Measurements from ENCODE around the gene CEBPA. TPM values are rescaled to one million over a fixed set of nuclear protein-coding genes. Genes with fewer than 3 reads are reported as not detected.
A peak's percentile ranks its signal among the peaks of the same experiment; 100 is the strongest.

The CEBPA gene
- total RNA-seq, 2 donors from 2014 or later, result 67.1 to 76.4 TPM

- H3K9ac ChIP-seq (ENCODE audit: low read depth in 2 of 2, low read length in 2 of 2), result peak overlapping the region; percentile 55 to 77
- H3K9me3 ChIP-seq, result no peaks in the 10 kb centered on the region
- DNase-seq, result no peak
- peak overlapping the region; percentile 60 for H3K4me3 ChIP-seq
- no peaks in the 10 kb centered on the region for H3K4me1 ChIP-seq
- intact Hi-C loops (cut with DNase I), result loop anchor here (10.0 kb wide), 1 partner anchor 103 kb away; no protein-coding TSS in a partner anchor
- H3K27ac ChIP-seq, result peak overlapping the region; percentile 69
- no peaks in the 10 kb centered on the region for H3K27me3 ChIP-seq
- TF ChIP-seq, protein P1, sequence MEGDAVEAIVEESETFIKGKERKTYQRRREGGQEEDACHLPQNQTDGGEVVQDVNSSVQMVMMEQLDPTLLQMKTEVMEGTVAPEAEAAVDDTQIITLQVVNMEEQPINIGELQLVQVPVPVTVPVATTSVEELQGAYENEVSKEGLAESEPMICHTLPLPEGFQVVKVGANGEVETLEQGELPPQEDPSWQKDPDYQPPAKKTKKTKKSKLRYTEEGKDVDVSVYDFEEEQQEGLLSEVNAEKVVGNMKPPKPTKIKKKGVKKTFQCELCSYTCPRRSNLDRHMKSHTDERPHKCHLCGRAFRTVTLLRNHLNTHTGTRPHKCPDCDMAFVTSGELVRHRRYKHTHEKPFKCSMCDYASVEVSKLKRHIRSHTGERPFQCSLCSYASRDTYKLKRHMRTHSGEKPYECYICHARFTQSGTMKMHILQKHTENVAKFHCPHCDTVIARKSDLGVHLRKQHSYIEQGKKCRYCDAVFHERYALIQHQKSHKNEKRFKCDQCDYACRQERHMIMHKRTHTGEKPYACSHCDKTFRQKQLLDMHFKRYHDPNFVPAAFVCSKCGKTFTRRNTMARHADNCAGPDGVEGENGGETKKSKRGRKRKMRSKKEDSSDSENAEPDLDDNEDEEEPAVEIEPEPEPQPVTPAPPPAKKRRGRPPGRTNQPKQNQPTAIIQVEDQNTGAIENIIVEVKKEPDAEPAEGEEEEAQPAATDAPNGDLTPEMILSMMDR (IDR thresholded peaks at IDR 0.05), result no peak
- H3K36me3 ChIP-seq, result no peaks in the 10 kb centered on the region
Measured at GRCh38 chr19:33301900-33302174, 497 bp downstream of the CEBPA start.

DNA sequence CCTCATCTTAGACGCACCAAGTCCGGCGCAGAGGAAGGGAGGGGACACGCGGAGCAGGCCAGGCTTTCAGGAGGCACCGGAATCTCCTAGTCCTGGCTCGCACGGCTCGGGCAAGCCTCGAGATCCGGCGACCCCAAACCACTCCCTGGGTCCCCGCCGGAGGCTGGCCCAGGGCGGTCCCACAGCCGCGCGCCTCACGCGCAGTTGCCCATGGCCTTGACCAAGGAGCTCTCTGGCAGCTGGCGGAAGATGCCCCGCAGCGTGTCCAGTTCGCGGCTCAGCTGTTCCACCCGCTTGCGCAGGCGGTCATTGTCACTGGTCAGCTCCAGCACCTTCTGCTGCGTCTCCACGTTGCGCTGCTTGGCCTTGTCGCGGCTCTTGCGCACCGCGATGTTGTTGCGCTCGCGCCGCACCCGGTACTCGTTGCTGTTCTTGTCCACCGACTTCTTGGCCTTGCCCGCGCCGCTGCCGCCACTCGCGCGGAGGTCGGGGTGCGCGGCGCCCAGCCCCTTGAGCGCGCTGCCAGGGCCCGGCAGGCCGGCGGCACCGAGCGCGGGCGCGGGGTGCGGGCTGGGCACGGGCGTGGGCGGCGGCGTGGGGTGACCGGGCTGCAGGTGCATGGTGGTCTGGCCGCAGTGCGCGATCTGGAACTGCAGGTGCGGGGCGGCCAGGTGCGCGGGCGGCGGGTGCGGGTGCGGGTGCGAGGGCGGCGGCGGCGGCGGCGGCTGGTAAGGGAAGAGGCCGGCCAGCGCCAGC, 1.0 kb downstream of the CEBPA start:
- no peaks in the 10 kb centered on the region for H3K27me3 ChIP-seq
- peak overlapping the region; percentile 60 for H3K4me3 ChIP-seq
- no peaks in the 10 kb centered on the region for H3K4me1 ChIP-seq
- DNase-seq, result no peak
- no peaks in the 10 kb centered on the region for H3K9me3 ChIP-seq
- no peak overlapping the region for H3K27ac ChIP-seq
- H3K36me3 ChIP-seq, result no peaks in the 10 kb centered on the region
- peak overlapping the region; percentile 77 to 83 for H3K9ac ChIP-seq (ENCODE audit: low read depth in 2 of 2, low read length in 2 of 2)
- TF ChIP-seq, protein P1 (IDR thresholded peaks at IDR 0.05), result no peak
- intact Hi-C loops (cut with DNase I), result loop anchor here (10.0 kb wide), 1 partner anchor 103 kb away; no protein-coding TSS in a partner anchor

- TF ChIP-seq, protein P1 (IDR thresholded peaks at IDR 0.05), result no peak
- H3K27ac ChIP-seq, result no peak overlapping the region
- intact Hi-C loops (cut with DNase I), result loop anchor here (10.0 kb wide), 1 partner anchor 104 kb away; no protein-coding TSS in a partner anchor
- H3K4me3 ChIP-seq, result peak overlapping the region; percentile 60
- no peaks in the 10 kb centered on the region for H3K27me3 ChIP-seq
- no peaks in the 10 kb centered on the region for H3K4me1 ChIP-seq
- peak overlapping the region; percentile 77 to 83 for H3K9ac ChIP-seq (ENCODE audit: low read depth in 2 of 2, low read length in 2 of 2)
- DNase-seq, result no peak
- no peaks in the 10 kb centered on the region for H3K9me3 ChIP-seq
- H3K36me3 ChIP-seq, result no peaks in the 10 kb centered on the region
Measured at GRCh38 chr19:33300894-33301143, 1.5 kb downstream of the CEBPA start.

- Histone ChIP-seq H3K4me3 (peak overlapping the region; percentile 60), H3K9ac (ENCODE audit: low read depth in 2 of 2, low read length in 2 of 2) (peak overlapping the region; percentile 77 to 83), H3K4me1 (no peaks in the 10 kb centered on the region), H3K27ac (no peak overlapping the region), H3K9me3 (no peaks in the 10 kb centered on the region), H3K36me3 (no peaks in the 10 kb centered on the region), H3K27me3 (no peaks in the 10 kb centered on the region)
- TF ChIP-seq, protein P1 (IDR thresholded peaks at IDR 0.05), result no peak
- DNase-seq, result no peak
- intact Hi-C loops (cut with DNase I), result loop anchor here (10.0 kb wide), 1 partner anchor 105 kb away; no protein-coding TSS in a partner anchor
Measured at GRCh38 chr19:33300009-33300893, 2.1 kb downstream of the CEBPA start.

- intact Hi-C loops (cut with DNase I), result no loop called here
- TF ChIP-seq, protein P1 (IDR thresholded peaks at IDR 0.05), result no peak
- peak overlapping the region in 1 of 2 donors; percentile 83 for H3K9ac ChIP-seq (ENCODE audit: low read depth in 2 of 2, low read length in 2 of 2)
- no peaks in the 10 kb centered on the region for H3K27me3 ChIP-seq
- no peaks in the 10 kb centered on the region for H3K4me1 ChIP-seq
- H3K9me3 ChIP-seq, result no peaks in the 10 kb centered on the region
- H3K27ac ChIP-seq, result no peak overlapping the region
- H3K36me3 ChIP-seq, result no peaks in the 10 kb centered on the region
- H3K4me3 ChIP-seq, result no peak overlapping the region
- no peak for DNase-seq
Measured at GRCh38 chr19:33299051-33299688, 3.2 kb downstream of the CEBPA start.
